GM18511 (cell line): ENCODE measurements around the gene KLHL12.

Source experiments
- ATAC-seq: cut with Tn5 transposase; IDR thresholded peaks from one replicate; pipeline ENCODE4 v1.9.1; 2021; ENCODE audit warnings: mild to moderate bottlenecking, moderate library complexity; ENCODE audit not compliant: unreplicated experiment

KLHL12 gene

DNA sequence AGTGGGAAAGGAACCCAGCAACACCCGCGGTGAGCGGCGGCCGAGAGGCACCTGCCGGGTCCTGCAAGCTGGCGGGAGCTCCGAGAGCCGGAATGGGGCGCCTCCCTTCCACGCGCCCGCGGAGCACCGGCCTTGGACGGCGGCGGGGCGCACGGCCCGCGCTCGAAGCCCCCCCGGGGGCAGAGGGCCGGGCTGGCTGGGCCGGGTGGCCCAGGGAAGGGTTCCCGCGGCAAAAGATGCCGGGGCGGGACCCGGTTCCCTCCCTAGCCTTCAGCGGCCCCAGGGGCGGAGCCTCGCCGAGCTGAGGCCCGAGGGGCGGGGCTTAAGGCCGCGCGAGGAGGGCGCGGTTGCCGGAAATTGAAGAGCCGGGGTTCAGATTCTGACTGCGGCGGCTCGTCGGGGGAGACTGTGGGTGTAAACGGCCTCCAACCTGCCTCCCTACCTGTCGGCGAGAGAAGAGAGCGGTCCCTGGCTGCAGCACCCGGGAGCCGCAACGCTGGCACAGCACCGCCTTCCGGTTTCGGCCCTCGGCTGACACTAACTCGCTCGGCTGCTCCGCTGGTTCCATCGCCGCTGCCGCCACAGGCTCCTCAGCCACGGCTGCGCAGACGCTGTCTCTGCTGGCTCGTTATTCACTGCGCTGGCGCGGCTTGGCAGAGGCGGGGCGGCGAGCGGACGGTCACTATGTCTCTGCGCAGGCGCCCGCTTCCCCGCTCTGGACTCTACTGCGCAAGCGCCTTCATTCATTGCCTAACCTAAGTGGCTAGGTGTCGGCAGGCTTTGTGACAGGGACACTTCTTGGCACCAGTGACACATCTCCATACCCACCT, 38.3 kb downstream of the KLHL12 start, which contains the start of gene RABIF:
TSS of gene RABIF (minus strand) at position 619 of the 830 bp plus-strand sequence. CDS start at position 568, 51 bp downstream.
- ATAC-seq, result peak; percentile 93

DNA sequence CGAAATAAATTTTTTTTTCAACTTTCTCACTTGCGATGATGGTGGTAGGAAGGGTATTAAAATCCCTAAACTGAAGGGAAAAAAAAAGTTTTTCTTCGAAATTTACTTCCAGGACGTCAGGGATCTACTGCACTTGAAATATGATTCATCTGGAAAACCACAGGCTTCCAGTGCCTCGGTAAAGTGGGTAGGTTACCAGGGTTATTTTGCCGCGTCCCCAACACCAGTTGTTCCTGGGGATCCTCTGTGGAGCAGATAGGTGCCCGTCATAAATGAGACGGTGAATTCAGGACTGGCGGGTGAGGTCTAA, 38.9 kb downstream of the KLHL12 start:
- ATAC-seq, result no peak

DNA sequence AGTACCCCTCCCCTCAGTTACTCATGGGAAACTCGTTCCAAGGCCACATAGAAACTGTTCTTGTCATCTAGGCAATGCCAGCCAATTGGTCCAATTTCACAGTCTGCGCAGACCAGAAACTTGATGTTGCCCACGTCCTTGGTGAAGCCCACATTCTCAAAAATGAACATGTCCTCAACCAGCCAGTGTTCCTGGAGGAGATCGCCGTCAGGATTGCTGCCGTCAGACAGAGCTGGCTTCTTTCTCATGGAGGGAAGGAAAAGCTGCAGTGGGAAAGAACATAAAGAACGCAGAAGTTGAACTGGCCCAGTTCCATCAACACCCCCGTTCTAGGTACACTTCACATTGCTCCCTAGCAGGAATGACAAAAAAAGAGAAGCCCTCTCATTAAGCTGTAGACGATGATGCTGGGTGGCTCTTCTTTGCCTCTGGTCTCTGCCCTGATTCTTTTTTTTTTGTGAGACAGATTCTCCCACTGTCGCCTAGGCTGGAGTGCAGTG, 46.0 kb downstream of the KLHL12 start:
- no peak for ATAC-seq

DNA sequence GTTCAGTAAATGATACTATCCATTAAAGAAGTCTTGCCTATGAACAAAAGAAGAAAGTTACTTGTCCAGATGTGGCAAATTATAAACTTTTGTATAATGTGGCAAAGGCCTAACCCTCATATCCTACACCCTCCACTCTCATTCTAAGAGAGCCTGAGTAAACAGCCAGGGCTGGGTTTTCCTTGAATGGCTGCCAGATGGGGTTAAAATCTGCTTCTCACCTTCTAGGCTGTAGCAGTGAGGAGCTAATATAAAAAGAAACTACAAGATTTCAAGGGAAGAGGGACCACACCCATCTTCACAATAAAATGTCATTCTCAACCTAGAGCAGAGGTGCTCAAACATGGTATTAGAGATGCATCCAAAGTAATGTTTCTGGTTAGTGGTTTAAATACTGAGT, 47.0 kb downstream of the KLHL12 start:
- no peak for ATAC-seq

DNA sequence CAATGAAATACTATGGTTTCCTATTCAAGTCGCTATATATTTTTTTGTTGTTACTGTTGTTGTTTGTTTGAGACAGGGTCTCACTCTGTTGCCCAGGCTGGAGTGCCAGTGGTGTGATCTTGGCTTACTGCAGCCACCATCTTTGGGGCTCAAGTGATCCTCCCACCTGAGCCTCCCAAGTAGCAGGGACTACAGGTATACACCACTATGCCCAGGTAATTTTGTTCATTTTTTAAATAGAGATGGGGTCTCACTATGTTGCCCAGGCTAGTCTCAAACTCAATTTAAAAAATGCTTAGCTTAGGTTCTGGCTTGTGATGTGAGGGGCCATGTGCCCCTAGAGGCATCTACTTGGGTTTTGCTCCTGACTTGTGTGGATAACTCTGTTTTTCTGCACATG, 47.9 kb downstream of the KLHL12 start:
- no peak for ATAC-seq

DNA sequence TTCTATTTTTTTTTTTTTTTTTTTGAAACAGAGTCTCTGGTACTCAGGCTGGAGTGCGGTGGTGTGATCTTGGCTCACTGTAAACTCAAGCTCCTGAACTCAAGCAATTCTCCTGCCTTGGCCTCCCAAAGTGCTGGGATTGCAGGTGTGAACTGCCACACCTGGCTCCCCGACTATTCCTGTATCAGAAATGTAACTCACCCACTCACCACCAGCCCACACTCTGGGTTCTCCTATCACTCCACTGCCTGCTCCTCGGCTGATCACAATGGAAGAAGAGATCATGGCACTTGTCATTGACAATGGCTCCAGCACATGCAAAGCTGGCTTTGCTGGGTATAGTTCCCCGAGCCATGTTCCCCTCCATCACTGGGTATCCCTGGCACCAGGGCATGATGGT, 54.0 kb downstream of the KLHL12 start:
- ATAC-seq, result no peak

DNA sequence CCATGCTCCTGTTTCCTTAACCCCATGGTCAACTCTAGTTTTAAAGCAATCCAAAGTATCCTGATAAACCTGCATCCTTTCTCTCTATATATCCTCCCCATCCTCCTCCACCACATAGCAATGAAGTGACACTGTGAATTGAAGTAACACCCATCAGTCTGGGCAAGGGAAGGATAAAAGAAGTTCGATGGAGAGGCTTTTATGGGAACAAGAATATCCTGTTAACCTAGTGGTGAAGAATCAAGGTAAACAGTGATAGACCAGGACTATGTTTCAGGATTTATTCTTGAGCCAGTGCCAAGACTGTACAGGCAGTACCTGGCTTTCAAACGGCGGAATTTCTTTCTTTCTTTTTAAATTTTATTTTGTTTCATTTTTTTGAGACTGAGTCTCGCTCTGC, 55.7 kb downstream of the KLHL12 start:
- ATAC-seq, result no peak

DNA sequence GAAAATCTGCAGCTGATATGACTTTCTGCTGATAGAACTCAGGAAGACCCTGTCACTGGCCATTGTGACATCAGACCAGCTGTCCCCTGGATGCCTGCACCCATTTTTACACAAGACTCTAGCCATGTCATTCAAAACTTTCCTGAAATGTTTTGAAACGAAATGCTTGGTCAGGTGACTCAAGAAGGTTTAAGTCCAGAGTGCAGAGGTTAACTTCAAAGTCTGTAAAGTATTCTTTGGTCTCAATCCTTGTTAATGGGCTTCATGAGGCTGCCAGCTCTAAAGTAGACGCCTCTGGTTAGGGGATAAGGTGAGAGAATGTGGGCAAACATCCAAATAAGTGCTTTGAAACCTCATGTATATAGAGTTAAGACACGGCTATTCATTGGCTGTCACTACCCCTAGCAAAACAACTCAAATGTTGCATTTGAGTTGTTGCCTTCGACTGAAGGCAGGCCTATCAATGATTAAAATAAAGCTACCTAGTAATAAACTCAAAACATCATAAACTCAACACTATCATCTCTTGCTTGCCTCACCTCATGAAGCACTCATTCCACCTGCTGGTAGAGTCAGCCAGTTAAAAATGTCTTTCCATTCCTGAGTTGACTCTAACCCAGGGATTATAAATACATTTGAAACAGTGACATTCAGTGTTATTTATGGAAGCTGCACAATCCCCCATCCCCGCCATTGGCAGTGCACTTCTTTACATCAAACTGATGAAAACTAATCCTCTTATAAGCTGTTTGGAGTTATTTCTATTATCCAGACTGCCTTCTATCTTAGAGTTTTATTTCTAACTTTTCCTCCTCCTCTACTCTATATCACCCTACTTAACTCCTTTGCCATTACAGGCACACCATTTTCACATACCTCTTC, 64.1 kb downstream of the KLHL12 start:
- ATAC-seq, result no peak

DNA sequence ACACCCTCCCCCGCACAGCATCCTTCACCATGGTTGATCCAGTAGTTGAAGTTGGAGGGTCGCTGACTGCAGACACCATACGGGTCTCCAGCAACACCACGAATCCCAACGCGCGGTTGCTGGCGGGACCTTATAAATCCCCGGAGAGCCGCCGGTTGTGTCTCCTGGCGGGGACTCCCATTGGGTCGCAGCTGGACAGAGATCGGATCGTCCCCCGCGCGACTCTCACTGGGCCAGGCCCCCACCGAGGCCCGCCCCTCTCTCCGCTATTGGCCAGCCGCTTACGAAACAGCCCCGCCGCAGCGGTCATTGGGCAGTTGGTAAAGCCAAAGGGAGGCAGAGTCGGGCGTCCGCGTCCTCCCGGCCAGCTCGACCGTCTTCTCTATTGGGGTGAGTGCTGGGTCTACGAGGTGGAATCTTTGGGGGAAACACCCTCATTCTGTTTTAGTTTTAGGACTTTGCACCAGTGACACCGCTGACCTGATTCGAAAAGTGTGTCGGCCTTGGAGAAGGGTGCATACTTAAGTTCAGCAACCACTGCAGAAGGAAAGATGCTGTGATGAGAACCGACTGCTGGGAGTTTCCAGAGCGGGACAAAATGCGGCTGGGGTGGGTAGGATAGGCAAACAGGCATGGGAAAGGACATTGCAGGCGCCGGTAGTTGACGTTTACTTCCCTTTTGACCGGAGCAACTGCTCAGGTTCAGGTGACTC, 65.5 kb downstream of the KLHL12 start:
- ATAC-seq, result peak; percentile 92

DNA sequence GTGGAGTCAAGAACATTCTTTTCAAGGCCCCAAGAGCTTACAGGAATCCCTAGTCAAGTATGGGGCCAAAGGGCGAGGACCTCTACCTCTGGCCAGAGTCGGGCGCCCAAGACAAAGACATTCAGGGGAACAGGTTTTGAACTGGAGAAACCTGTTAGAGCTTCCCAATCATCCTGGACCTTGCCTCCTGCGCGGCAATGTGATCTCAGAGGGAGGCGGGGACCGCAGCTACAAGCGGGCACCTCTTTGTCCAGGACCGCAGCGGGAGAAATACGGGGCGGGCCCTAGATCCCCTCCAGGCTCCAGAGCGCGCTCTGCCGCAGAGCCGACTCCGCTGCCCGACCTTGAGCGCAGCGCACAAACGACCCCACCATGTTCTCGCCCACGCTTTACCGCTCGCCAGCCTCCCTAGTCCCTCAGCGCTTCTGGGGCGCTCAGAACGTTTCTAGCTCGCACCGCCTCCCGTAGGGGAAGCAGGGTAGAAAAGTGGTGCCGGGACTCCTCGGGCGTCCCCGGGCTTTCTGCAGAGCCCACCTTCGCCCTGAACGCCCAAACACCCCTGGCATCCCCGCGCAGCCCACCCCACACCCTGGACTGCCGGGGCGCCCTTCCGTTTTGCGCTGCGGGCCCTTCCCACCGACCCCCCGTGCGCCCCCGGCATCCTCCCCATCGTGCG, 66.2 kb downstream of the KLHL12 start:
- peak; percentile 39 for ATAC-seq

DNA sequence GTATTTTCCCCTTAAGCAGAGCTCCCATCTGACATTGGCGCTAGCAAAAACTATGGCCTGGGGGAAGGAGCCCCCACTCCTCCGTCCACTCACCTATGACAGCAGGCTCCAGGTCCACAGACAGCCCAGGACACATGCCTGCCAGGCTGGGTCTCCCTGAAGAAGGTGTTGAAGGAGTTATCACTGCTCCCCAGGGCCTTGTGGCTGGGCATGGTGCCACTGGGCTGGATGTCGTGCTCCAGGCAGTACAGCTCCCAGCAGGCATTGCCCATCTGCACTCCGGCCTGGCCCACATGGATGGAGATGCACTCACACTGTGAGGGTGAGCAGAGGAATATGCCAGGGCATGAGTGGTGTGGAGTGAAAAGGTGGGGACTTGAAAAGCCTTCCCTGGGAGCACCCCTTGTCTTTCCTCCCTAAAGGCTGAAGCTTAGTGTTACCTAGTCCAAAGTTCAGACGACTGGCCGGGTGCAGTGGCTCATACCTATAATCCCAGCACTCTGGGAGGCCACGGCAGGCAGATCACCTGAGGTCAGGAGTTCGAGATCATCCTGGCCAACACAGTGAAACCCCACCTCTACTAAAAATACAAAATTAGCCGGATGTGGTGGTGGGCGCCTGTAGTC, 68.1 kb downstream of the KLHL12 start:
- no peak for ATAC-seq

DNA sequence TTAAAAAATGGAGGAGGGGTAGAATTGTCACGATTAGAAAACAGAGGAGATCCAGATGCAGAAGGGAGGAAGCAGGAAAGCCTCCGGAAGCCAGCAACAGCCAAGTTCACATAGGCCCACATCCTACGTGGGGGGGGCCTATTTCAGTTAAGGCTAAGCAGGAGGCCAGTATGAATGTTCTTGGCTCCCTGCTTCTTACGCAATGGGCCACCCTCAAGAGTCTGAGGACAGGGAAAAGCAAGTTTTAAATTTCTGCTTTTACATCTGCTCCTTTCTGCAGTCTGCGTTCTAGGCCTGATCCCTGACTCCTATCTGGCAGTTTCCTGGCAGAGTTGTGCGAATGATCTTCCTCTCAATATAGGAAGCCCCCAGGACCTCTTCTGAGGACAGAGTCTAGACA, 68.7 kb downstream of the KLHL12 start:
- ATAC-seq, result no peak

DNA sequence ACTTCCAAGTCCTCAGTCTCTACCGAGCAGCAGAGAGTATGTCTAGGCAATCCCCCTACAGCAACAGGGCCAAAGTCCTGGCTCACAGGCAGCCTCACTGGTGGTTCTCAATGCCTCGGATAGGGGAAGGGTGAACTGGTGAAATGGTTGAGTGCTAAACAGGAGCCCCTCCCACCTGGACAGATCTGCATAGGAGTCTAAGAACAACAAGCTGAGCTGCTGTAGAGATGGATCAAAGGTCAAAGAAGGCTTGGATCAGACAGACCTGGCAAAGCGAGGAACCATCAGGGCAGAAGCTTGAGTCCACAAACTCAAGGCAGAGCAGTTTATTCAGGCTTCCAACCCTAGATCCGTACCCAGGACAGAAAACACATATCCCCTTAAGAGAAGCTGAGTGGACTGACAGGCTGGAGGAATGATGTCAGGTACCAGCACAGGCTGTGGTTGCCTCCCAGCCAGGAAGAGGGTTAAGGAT, 69.9 kb downstream of the KLHL12 start:
- ATAC-seq, result no peak

DNA sequence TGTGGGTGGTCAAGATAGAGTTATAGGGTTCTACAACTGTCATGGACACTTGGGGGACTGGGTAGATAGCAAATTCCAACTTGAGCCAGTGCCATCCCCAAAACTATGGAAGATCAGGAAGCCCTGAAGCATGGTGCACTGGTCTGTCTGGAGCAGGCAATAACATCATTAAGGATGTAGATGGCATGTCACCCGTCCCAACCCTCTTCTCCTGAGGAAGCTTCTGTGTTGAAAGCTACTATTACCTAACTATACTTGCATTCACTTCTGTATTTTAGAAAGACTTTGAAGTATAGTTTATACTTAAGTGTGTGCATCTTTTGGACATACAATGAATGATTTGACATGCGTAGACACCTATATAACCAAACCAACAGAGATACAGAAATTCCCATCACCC, 71.0 kb downstream of the KLHL12 start:
- ATAC-seq, result no peak

DNA sequence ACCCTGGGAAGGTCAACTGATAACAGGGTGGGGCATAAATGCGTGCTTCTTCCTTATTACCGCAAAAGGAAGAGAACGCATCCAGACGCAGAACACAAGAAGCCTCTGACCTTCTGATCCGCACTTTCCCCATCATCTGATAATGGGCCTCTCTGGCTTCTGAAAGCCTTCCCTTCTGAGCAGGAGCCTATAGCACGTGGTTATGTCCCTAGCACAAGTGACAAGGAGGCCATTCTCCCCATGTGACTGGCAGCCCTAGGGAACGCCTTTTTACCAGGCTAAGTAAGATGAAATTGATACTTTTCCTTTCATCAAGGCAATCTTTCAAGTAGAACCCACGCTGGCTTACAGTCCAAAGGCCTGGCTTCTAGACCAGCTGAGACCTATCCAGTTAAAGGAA, 72.2 kb downstream of the KLHL12 start:
- ATAC-seq, result no peak

DNA sequence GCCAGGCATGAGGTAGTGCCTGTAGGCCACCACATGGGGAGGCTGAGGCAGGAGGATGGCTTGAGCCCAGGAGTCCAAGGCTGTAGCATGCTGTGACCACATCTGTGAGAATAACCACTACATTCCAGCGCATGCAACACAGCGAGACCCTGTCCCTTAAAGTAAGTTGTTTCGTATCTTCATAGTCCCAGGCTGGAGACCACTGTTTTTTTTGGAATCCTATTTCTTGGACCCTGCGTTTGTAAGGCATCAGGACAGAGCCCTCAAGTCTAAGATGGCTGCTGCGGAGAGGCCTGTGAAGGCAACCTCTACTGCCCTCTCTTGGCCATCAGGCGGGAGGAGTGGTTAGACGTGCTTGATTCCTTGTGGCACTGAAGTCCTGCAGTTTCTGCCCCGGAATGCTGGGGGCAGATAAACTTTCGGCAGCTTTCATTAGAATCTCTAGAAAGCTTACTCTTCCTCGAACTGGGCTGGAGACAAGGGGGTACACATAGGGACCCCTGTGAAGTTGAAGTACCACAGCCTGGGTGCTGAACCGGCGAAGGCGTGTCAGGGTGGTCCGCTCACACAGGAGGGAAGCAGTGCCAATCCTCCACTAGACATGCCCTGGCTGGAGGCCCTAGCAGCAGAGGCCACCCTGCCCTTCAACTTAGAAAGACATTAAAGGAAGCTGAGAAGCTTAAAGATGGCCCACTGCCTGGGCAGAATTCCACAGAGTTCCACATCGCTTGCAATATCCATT, 74.7 kb downstream of the KLHL12 start:
- no peak for ATAC-seq

DNA sequence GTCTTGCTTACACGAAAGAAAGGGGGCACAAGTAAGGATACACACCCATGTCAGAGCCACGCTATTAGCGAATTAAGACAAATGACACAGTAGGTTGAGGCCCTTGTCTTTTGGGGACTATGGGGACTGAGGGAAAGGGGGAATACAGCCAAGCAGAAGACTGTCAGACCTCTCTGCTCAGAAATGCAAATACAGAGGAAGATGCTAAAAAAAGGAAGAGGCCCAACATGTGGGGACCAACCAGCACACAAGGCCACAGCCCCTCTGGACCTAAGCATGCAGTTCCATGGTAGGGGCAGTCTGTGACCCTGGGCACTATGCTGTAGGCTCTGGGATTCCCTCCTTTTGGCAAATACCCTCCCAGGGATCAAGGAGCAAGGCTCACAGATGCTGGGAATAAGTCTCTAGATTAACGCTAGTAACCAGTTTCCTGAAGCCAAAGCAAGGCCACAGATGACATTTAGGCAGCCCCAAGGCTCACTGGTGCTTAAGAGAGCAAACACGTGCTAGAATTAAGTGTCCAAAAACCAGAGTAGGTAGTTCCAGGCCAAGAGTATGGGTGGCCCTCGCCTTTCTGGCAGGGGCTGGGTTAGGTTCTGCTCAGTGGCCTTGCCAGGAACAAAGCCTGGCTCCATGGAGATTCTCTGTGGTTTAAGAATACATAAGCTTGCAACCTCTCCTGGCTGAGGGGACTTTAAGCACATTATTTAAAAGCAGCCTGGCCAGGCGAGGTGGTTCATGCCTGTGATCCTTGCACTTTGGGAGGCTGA, 76.3 kb downstream of the KLHL12 start:
- ATAC-seq, result no peak

DNA sequence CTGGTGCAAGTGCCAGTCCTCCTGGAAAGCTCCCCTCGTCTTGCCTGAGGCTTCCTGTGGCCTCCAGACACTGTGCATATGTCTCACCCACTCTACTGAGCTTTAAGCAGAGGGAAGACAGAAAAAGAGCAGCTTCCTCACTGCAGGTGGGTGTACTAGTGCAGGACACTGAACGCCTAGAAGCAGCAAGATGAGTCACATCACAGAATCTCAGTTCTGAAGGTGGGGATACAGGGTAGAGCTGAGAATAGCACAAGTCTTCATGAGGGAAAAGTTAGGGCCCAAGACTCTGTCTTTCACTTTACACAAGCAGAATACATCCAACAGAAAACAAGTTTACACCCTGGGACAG, 78.9 kb downstream of the KLHL12 start:
- peak; percentile 60 for ATAC-seq

DNA sequence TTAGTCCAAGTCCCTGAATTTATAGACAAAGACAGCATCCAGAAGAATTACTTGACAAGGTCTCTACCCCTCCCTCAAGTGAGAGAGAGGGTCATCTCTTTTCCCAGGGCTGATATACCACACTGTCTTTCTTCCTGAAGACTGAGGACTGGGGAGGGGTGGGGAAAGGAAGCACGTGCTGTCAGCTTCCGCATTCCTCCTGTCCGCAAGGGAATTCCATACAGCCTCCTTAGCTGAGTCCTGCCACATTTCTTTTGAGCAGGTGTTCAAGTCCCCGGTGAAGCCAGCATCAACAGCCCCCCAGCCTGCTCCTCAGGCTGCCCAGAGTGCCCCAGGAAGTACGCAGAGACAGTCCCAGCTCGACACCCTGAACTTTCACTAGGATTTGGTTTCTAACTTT, 82.1 kb downstream of the KLHL12 start:
- ATAC-seq, result no peak
